Testis (tissue), 3 donors: ENCODE measurements around the gene FGFBP3. TPM values are rescaled to one million over a fixed set of nuclear protein-coding genes. Genes with fewer than 3 reads are reported as not detected.

Experiments used
- DNase-seq: peaks from one replicate; pipeline ENCODE4 v3.0.0-alpha.2; 2019
- H3K27ac ChIP-seq, 2 donors: fragments of 200-600 bp; sonication (generic); one replicate each; pipeline ENCODE4 v1.5.1; 2019
- H3K27me3 ChIP-seq: fragments of 200-600 bp; sonication (generic); one replicate; pipeline ENCODE4 v1.5.1; 2019
- H3K36me3 ChIP-seq: fragments of 200-600 bp; sonication (generic); one replicate; pipeline ENCODE4 v1.5.1; 2017; ENCODE audit warnings: low read depth; ENCODE audit errors: missing control alignments
- H3K4me1 ChIP-seq: fragments of 200-600 bp; sonication (generic); one replicate; pipeline ENCODE4 v1.5.1; 2019
- H3K4me3 ChIP-seq, 2 donors: fragments of 200-600 bp; sonication (generic); one replicate each; pipeline ENCODE4 v1.5.1; 2017 to 2019
- H3K9me3 ChIP-seq: fragments of 200-600 bp; sonication (generic); one replicate; pipeline ENCODE4 v1.5.1; 2017
- POLR2A ChIP-seq: fragments of 450-650 bp; IDR thresholded peaks from one replicate; pipeline ENCODE4 v1.6.1; 2017; ENCODE audit warnings: antibody characterized with exemption, mild to moderate bottlenecking, moderate library complexity
- WGBS, 2 donors: methylation state at CpG; one replicate each; pipeline ENCODE4 v1.1.5; 2018; 5-methylcytosine and 5-hydroxymethylcytosine counted together
- intact Hi-C: fragments of 100-400 bp; cut with DNase I; formaldehyde crosslinking; loops from one replicate; pipeline ENCODE4 v1.15.1; 2023; ENCODE audit warnings: low total_unique reads
- polyA plus RNA-seq: library from polyadenylated mRNA; stranded (reverse); fragments of 350-450 nt; fragmentation: Illumina TruSeq; extraction: RNeasy Lipid Tissue Mini Kit (QIAGEN cat#74804); gene quantifications from one replicate; pipeline ENCODE4 v1.2.3, GENCODE V29; 2014; ENCODE audit warnings: low read depth, low replicate concordance; ENCODE audit not compliant: insufficient read depth
- small RNA-seq, 2 donors: library from RNA; depleted of rRNA; stranded (forward); fragments of <200 nt; gene quantifications; one replicate each; pipeline ENCODE3, GENCODE V24; 2016
- total RNA-seq, 2 donors: library from RNA; depleted of rRNA; stranded (reverse); fragments of >200 nt; gene quantifications; one replicate each; pipeline ENCODE4 v1.2.3, GENCODE V29; 2016
- TF ChIP-seq, protein P1 (sequence below), 3 experiments: fragments of 450-650 bp in 2 of 3; fragments of 200-600 bp in 1 of 3; sonication (generic) in 1 of 3; IDR thresholded peaks; one replicate each; pipeline ENCODE4 v1.5.1; 2016 to 2019; ENCODE audit warnings: antibody characterized with exemption in 3 of 3, mild to moderate bottlenecking in 2 of 3, moderate library complexity in 1 of 3

Gene FGFBP3
- total and polyA plus RNA-seq, 3 donors from 2014 or later = 0.82 to 1.4 (median 0.93) TPM

DNA sequence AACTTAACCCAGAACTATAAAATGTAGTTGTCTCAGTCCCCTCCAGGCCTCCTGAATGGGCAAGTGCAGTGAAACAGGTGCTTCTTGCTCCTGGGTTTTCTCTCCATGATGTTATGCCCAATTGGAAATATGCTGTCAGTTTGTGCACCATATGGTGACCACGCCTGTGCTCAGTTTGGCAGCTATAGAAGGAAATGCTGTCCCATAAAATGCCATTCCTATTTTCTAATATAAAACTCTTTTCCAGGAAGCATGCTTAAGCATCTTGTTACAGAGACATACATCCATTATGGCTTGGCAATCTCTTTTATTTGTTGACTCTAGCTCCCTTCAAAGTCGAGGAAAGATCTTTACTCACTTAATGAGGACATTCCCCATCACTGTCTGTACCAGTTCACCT lies 45.2 kb downstream of the FGFBP3 start:
- Histone ChIP-seq H3K36me3 (no peaks in the 10 kb centered on the region), H3K4me1 (no peaks in the 10 kb centered on the region), H3K4me3 (no peak overlapping the region), H3K9me3 (no peaks in the 10 kb centered on the region), H3K27ac (no peak overlapping the region), H3K27me3 (no peaks in the 10 kb centered on the region)
- no peak for TF ChIP-seq POLR2A
- TF ChIP-seq, protein P1, sequence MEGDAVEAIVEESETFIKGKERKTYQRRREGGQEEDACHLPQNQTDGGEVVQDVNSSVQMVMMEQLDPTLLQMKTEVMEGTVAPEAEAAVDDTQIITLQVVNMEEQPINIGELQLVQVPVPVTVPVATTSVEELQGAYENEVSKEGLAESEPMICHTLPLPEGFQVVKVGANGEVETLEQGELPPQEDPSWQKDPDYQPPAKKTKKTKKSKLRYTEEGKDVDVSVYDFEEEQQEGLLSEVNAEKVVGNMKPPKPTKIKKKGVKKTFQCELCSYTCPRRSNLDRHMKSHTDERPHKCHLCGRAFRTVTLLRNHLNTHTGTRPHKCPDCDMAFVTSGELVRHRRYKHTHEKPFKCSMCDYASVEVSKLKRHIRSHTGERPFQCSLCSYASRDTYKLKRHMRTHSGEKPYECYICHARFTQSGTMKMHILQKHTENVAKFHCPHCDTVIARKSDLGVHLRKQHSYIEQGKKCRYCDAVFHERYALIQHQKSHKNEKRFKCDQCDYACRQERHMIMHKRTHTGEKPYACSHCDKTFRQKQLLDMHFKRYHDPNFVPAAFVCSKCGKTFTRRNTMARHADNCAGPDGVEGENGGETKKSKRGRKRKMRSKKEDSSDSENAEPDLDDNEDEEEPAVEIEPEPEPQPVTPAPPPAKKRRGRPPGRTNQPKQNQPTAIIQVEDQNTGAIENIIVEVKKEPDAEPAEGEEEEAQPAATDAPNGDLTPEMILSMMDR (IDR thresholded peaks at IDR 0.05) = no peak
- intact Hi-C loops = no loop called here
- DNase-seq = no peak
- 21 to 43% methylated on average over 2 of the region's 2 CpGs for WGBS, 2 donors

DNA sequence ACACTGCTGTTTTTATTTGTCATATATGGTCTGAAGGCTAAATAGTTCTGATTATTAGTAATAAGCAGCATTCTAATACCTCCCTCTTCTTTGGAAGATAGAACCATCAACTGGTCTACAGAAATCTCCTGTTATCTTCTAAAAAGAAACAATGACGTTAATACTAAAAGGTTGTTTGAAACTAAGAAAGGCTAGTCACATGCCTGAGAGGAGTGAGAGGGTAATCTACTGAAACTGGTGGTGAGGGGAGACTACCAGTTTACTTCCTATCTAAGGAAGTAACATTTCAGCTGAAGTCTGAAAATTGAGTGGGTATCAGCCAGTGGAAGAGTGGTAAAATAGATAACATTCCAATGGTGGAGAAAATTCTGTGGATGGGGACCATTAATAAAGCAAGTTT lies 48.4 kb downstream of the FGFBP3 start:
- H3K27me3 ChIP-seq = no peaks in the 10 kb centered on the region
- H3K36me3 ChIP-seq = no peaks in the 10 kb centered on the region
- no peak overlapping the region for H3K4me3 ChIP-seq
- WGBS, 2 donors = 50 to 68% methylated on average over 1 of the region's 1 CpG
- no peak for TF ChIP-seq POLR2A
- TF ChIP-seq, protein P1 (IDR thresholded peaks at IDR 0.05) = no peak
- intact Hi-C loops = no loop called here
- no peaks in the 10 kb centered on the region for H3K4me1 ChIP-seq
- DNase-seq = no peak
- no peaks in the 10 kb centered on the region for H3K9me3 ChIP-seq
- H3K27ac ChIP-seq = no peak overlapping the region

DNA sequence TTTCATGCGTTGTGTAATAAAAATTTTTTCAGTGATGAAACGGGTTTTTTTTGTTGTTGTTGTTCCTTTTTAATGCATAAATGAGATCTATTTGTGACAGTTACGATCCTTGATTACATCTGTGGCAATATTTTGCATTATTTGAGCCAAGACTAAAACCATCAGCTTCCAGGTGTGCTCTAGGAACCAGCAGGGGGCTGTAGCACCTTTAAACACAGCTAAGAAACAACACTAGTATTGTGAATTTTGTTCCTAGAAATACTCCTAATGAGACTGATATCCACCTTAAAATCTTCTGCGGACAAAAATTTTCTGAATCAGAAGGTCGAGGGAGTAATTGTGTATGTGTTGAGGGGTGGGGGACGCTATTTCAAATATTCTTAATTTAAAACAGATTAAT lies 52.6 kb downstream of the FGFBP3 start:
- intact Hi-C loops = no loop called here
- H3K4me3 ChIP-seq = no peak overlapping the region
- H3K27ac ChIP-seq = no peak overlapping the region
- H3K4me1 ChIP-seq = no peaks in the 10 kb centered on the region
- no peaks in the 10 kb centered on the region for H3K9me3 ChIP-seq
- no peaks in the 10 kb centered on the region for H3K36me3 ChIP-seq
- H3K27me3 ChIP-seq = no peaks in the 10 kb centered on the region
- 82 to 84% methylated on average over 6 of the region's 6 CpGs for WGBS, 2 donors
- no peak for DNase-seq
- no peak for TF ChIP-seq POLR2A
- TF ChIP-seq, protein P1 (IDR thresholded peaks at IDR 0.05) = no peak

Small RNAs within 50 kb of the gene (small RNA-seq; reads per million reads assigned to genes)
- 0 reads per million in 2 donors for gene AL359198.2

Other genes starting within 250 kb of the FGFBP3 start
- gene TNKS2, start 111.1 kb downstream of the FGFBP3 start, total RNA-seq = 10 to 100 TPM; 31.3 to 36.1 TPM
- gene TNKS2, start 111.1 kb downstream of the FGFBP3 start, polyA plus RNA-seq = 23.4 TPM
- 10 to 100 TPM; 60.9 to 81.8 TPM for gene BTAF1, start 14.3 kb upstream of the FGFBP3 start, total RNA-seq
- gene BTAF1, start 14.3 kb upstream of the FGFBP3 start, polyA plus RNA-seq = 37.5 TPM